H1 (cell line): ENCODE results near the gene PDZD2. TPM values are rescaled to one million over a fixed set of nuclear protein-coding genes. Genes with fewer than 3 reads are reported as not detected.

Source experiments
- CTCF ChIA-PET: fragments of 300-600 bp; sonication (Branson Sonifier 250); formaldehyde crosslinking; loops from one replicate; lab custom pipeline; 2021; ENCODE audit not compliant: partially characterized antibody; lab: Charles Lee
- POLR2A ChIA-PET: fragments of 300-600 bp; sonication (Branson Sonifier 250); formaldehyde crosslinking; loops from one replicate; lab custom pipeline; 2021; ENCODE audit warnings: inconsistent platforms; ENCODE audit not compliant: partially characterized antibody; lab: Charles Lee
- DNase-seq, 2 experiments: peaks; one replicate each; pipeline versions ENCODE4 v3.0.0 to v3.0.0-alpha.2; 2010 to 2022; ENCODE audit warnings: low spot score in 2 of 2, low read depth in 1 of 2, mixed read lengths in 1 of 2
- FAIRE-seq: peaks from 2 replicates; lab custom pipeline; 2011; peaks lifted over from hg19 to GRCh38; lab: Jason Lieb, UNC
- H2AFZ ChIP-seq: 2 replicates; pipeline ENCODE4 v1.8.1; 2012; ENCODE audit warnings: low read length, inconsistent platforms
- H2AK5ac ChIP-seq: 2 replicates; pipeline ENCODE4 v1.6.1; 2013; ENCODE audit warnings: low read depth, low read length
- H2BK120ac ChIP-seq: replicated peaks from 2 replicates; pipeline ENCODE3; 2013; ENCODE audit warnings: low read depth, low read length, inconsistent platforms
- H2BK12ac ChIP-seq: 2 replicates; pipeline ENCODE4 v1.6.1; 2013; ENCODE audit warnings: low read depth, low read length
- H2BK15ac ChIP-seq: 2 replicates; pipeline ENCODE4 v1.6.1; 2013; ENCODE audit warnings: low read length
- H2BK20ac ChIP-seq: 2 replicates; pipeline ENCODE4 v1.6.1; 2013; ENCODE audit warnings: low read length
- H2BK5ac ChIP-seq: 2 replicates; pipeline ENCODE4 v1.6.1; 2013; ENCODE audit warnings: low read depth, low read length
- H3K14ac ChIP-seq: 2 replicates; pipeline ENCODE4 v1.6.1; 2013; ENCODE audit warnings: inconsistent platforms; ENCODE audit not compliant: insufficient read length
- H3K18ac ChIP-seq: 2 replicates; pipeline ENCODE4 v1.6.1; 2013; ENCODE audit warnings: low read length; ENCODE audit errors: extremely low read depth
- H3K23ac ChIP-seq: 2 replicates; pipeline ENCODE4 v1.6.1; 2013; ENCODE audit warnings: inconsistent platforms; ENCODE audit not compliant: insufficient read length
- H3K23me2 ChIP-seq: 2 replicates; pipeline ENCODE4 v1.6.1; 2013; ENCODE audit warnings: low read depth, low read length
- H3K27ac ChIP-seq: 2 replicates; pipeline ENCODE4 v1.6.1; 2011; ENCODE audit warnings: low read depth, low read length, inconsistent platforms
- H3K27me3 ChIP-seq, 4 experiments: replicated peaks in 1 of 4; 1 replicate in 1 of 4; 2 replicates in 3 of 4; pipeline versions ENCODE4 v1.6.1 to v1.8.1; 2011 to 2013; ENCODE audit warnings: low read length in 3 of 4, mild to moderate bottlenecking in 3 of 4, inconsistent platforms in 2 of 4, mixed read lengths in 2 of 4, moderate library complexity in 1 of 4; ENCODE audit not compliant: control insufficient read depth in 3 of 4, insufficient read depth in 3 of 4; ENCODE audit errors: extremely low read depth in 1 of 4
- H3K36me3 ChIP-seq, 4 experiments: 2 replicates each; pipeline versions ENCODE4 v1.6.1 to v1.8.1; 2011 to 2013; ENCODE audit warnings: mild to moderate bottlenecking in 4 of 4, low read length in 3 of 4, moderate library complexity in 2 of 4, control low read depth in 1 of 4, inconsistent platforms in 1 of 4; ENCODE audit not compliant: insufficient read depth in 4 of 4, control insufficient read depth in 2 of 4
- H3K4ac ChIP-seq: replicated peaks from 2 replicates; pipeline ENCODE3; 2013; ENCODE audit warnings: low read length, low read depth, mixed read lengths, inconsistent platforms; ENCODE audit not compliant: insufficient read length
- H3K4me1 ChIP-seq, 4 experiments: replicated peaks in 1 of 4; 1 replicate in 1 of 4; 2 replicates in 3 of 4; pipeline versions ENCODE4 v1.6.1 to v1.8.1; 2011 to 2013; ENCODE audit warnings: low read length in 3 of 4, inconsistent platforms in 2 of 4, mixed read lengths in 1 of 4; ENCODE audit not compliant: insufficient read depth in 4 of 4, control insufficient read depth in 3 of 4
- H3K4me2 ChIP-seq, 2 experiments: 2 replicates each; pipeline versions ENCODE4 v1.6.1 to v1.8.1; 2011 to 2013; ENCODE audit warnings: low read depth in 2 of 2, low read length in 2 of 2, control low read depth in 1 of 2, inconsistent platforms in 1 of 2, mild to moderate bottlenecking in 1 of 2; ENCODE audit not compliant: insufficient read depth in 1 of 2
- H3K4me3 ChIP-seq, 4 experiments: fragments of 200-600, 300-600 bp in 1 of 4; sonication (generic), shearing (Covaris generic), sonication (Bioruptor Twin) in 1 of 4; 2 replicates each; pipeline versions ENCODE4 v1.5.1 to v1.8.1; 2011 to 2016; ENCODE audit warnings: low read length in 4 of 4, low read depth in 3 of 4, control low read depth in 2 of 4, inconsistent platforms in 2 of 4, mild to moderate bottlenecking in 2 of 4, mixed read lengths in 1 of 4, moderate library complexity in 1 of 4; ENCODE audit not compliant: insufficient read depth in 2 of 4; ENCODE audit errors: extremely low read depth in 1 of 4
- H3K56ac ChIP-seq: replicated peaks from 2 replicates; pipeline ENCODE3; 2013; ENCODE audit warnings: low read depth, mild to moderate bottlenecking, mixed read lengths, low read length, inconsistent platforms; ENCODE audit not compliant: insufficient read length
- H3K79me1 ChIP-seq: 2 replicates; pipeline ENCODE4 v1.6.1; 2013; ENCODE audit warnings: low read depth, low read length, control low read depth
- H3K79me2 ChIP-seq, 2 experiments: 2 replicates each; pipeline versions ENCODE4 v1.6.1 to v1.8.1; 2012 to 2013; ENCODE audit warnings: low read length in 2 of 2, mild to moderate bottlenecking in 2 of 2, inconsistent platforms in 1 of 2; ENCODE audit not compliant: insufficient read depth in 2 of 2, control insufficient read depth in 1 of 2
- H3K9ac ChIP-seq, 4 experiments: replicated peaks in 1 of 4; 1 replicate in 1 of 4; 2 replicates in 3 of 4; pipeline versions ENCODE4 v1.6.1 to v1.8.1; 2011 to 2013; ENCODE audit warnings: low read depth in 3 of 4, low read length in 3 of 4, control low read depth in 2 of 4, mild to moderate bottlenecking in 2 of 4, moderate library complexity in 2 of 4, inconsistent platforms in 1 of 4; ENCODE audit errors: extremely low read depth in 1 of 4
- H3K9me3 ChIP-seq, 2 experiments: 2 replicates each; pipeline versions ENCODE4 v1.6.1 to v1.8.1; 2012 to 2013; ENCODE audit warnings: mild to moderate bottlenecking in 2 of 2, moderate library complexity in 2 of 2, control low read depth in 1 of 2, inconsistent platforms in 1 of 2, low read depth in 1 of 2, low read length in 1 of 2, mixed read lengths in 1 of 2; ENCODE audit not compliant: insufficient read depth in 2 of 2
- H4K20me1 ChIP-seq, 2 experiments: replicated peaks in 1 of 2; 2 replicates each; pipeline versions ENCODE3 to v1.8.1; 2011 to 2013; ENCODE audit warnings: inconsistent platforms in 2 of 2, low read length in 2 of 2, mild to moderate bottlenecking in 1 of 2; ENCODE audit not compliant: insufficient read depth in 2 of 2, control insufficient read depth in 1 of 2
- H4K5ac ChIP-seq: 2 replicates; pipeline ENCODE4 v1.6.1; 2013; ENCODE audit warnings: low read length, low read depth, mixed read lengths, inconsistent platforms; ENCODE audit not compliant: insufficient read length
- H4K8ac ChIP-seq: 2 replicates; pipeline ENCODE4 v1.8.0; 2013; ENCODE audit warnings: mild to moderate bottlenecking, moderate library complexity, low read length, inconsistent platforms; ENCODE audit not compliant: insufficient read depth; ENCODE audit errors: extremely low read depth
- H4K91ac ChIP-seq: replicated peaks from 2 replicates; pipeline ENCODE3; 2013; ENCODE audit warnings: low read length, mixed read lengths, inconsistent platforms; ENCODE audit not compliant: insufficient read length
- BRCA1 ChIP-seq: IDR thresholded peaks from 2 replicates; pipeline ENCODE4 v1.6.1; 2012; ENCODE audit warnings: low read depth, low read length, improper control_type of control experiment
- KDM1A ChIP-seq: fragments of 200-600, 300-600 bp; sonication (generic); IDR thresholded peaks from 2 replicates; pipeline ENCODE4 v1.7.1; 2016; ENCODE audit warnings: mild to moderate bottlenecking, low read length, borderline replicate concordance
- WGBS, 2 experiments: shearing (Covaris generic) in 1 of 2; methylation state at CpG; one replicate each; pipeline versions ENCODE4 v1.1.6 to v1.1.7; 2013 to 2015; ENCODE audit warnings: low lambda C conversion rate in 2 of 2, mixed read lengths in 2 of 2, inconsistent platforms in 1 of 2, low coverage in 1 of 2, missing lambda C conversion rate in 1 of 2; ENCODE audit not compliant: insufficient replicate concordance in 2 of 2, insufficient coverage in 1 of 2, insufficient read length in 1 of 2; ENCODE audit errors: extremely low coverage in 1 of 2, missing lambda C conversion rate in 1 of 2; 5-methylcytosine and 5-hydroxymethylcytosine counted together
- polyA plus RNA-seq, 7 experiments: library from polyadenylated mRNA; depleted of rRNA in 3 of 7; stranded (reverse) in 5 of 7; unstranded in 2 of 7; fragments of >200 nt in 5 of 7; fragments of 200-250 nt in 2 of 7; gene quantifications; 1 replicate in 5 of 7; 2 replicates in 1 of 7; 4 replicates in 1 of 7; pipeline versions ENCODE4 v1.2.1 to v1.2.3, GENCODE V29; 2011 to 2013; ENCODE audit warnings: missing spikeins in 2 of 7, mixed read lengths in 2 of 7
- total RNA-seq: library from RNA; stranded (reverse); fragmentation: NEBNext Ultra II Directional; extraction: Animal tissue kit (Norgen Biotek cat#: 25700); gene quantifications from 2 replicates; pipeline ENCODE4 v1.2.1, GENCODE V29; 2021

Gene PDZD2
- total and polyA plus RNA-seq, 2 of the 8 experiments (the other 6 are each of a cell fraction or from before 2014, with no cell fraction given): 1.2 to 6.8 TPM

GRCh38 chr5:31728039-31728438 lies 89.1 kb downstream of the PDZD2 start:
- Histone ChIP-seq H3K79me2 (no peaks in the 10 kb centered on the region), H3K4me3 (no peak overlapping the region), H2BK12ac (no peak overlapping the region), H3K4ac (no peak overlapping the region), H3K23ac (no peak overlapping the region), H3K4me1 (peaks cover 2 to 15% (median 8%) of the 10 kb centered on the region in 4 experiments; a peak in 6 of 7 replicates), H3K14ac (no peak overlapping the region), H3K18ac (no peak overlapping the region), H2BK20ac (peak overlapping the region; percentile 90; the same call in 1 of the 2 replicates), H4K5ac (no peak overlapping the region), H3K56ac (no peak overlapping the region), H4K91ac (no peak overlapping the region), H3K27me3 (no peaks in the 10 kb centered on the region), H2AK5ac (no peak overlapping the region), H3K4me2 (no peak overlapping the region), H3K36me3 (no peaks in the 10 kb centered on the region), H2BK5ac (no peak overlapping the region), H3K27ac (no peak overlapping the region), H3K9ac (no peak overlapping the region), H2BK120ac (no peak overlapping the region), H4K8ac (no peak overlapping the region; the same call in 1 of the 2 replicates), H2AFZ (no peak overlapping the region), H4K20me1 (no peaks in the 10 kb centered on the region), H2BK15ac (0 out of 2 replicates have a peak overlapping the region, but pooled peaks have one; percentile 72), H3K23me2 (no peaks in the 10 kb centered on the region), H3K79me1 (no peaks in the 10 kb centered on the region), H3K9me3 (no peaks in the 10 kb centered on the region)
- FAIRE-seq (no peak), DNase-seq (no peak)
- WGBS, 2 experiments: 95% methylated on average over 3 of the region's 3 CpGs; no CpG with 5 or more reads in 1 of the 2 experiments
- TF ChIP-seq BRCA1: no peak
- TF ChIP-seq KDM1A: no peak
- ChIA-PET CTCF (interaction anchor here (0.6 to 1.3 kb wide), 2 partner anchors 27 to 67 kb away, joined by 4 read pairs; no protein-coding TSS in a partner anchor), POLR2A (interaction anchor here (0.6 kb wide), 1 partner anchor 43 kb away, joined by 4 read pairs; no protein-coding TSS in a partner anchor)
